Measurements from ENCODE around the gene SUCO. TPM values are rescaled to one million over a fixed set of nuclear protein-coding genes. Genes with fewer than 3 reads are reported as not detected.

Gene SUCO
- total RNA-seq, 1 donor from 2014 or later = 120 TPM

GRCh38 chr1:172602706-172603105 lies 69.8 kb downstream of the SUCO start:
- peaks cover 12% of the 10 kb centered on the region for H3K4me1 Mint-ChIP-seq

GRCh38 chr1:172603816-172604215 lies 70.9 kb downstream of the SUCO start:
- H3K9me3 Mint-ChIP-seq = no peaks in the 10 kb centered on the region
- H3K4me3 Mint-ChIP-seq = no peak overlapping the region
- no peak for DNase-seq (ENCODE audit: low spot score in 2 of 2, unreplicated experiment in 2 of 2)
- peaks cover 20% of the 10 kb centered on the region for H3K4me1 Mint-ChIP-seq
- H3K27ac Mint-ChIP-seq = no peak overlapping the region
- peaks cover 23% of the 10 kb centered on the region for H3K36me3 Mint-ChIP-seq
- TF ChIP-seq CTCF (IDR thresholded peaks at IDR 0.05; ENCODE audit: unreplicated experiment) = no peak
- H3K27me3 Mint-ChIP-seq (ENCODE audit: low read depth) = no peaks in the 10 kb centered on the region

More at GRCh38 chr1:172602706-172603105, 69.8 kb downstream of the SUCO start:
- H3K9me3 Mint-ChIP-seq = peaks cover 1% of the 10 kb centered on the region
- no peaks in the 10 kb centered on the region for H3K27me3 Mint-ChIP-seq (ENCODE audit: low read depth)
- no peak for TF ChIP-seq CTCF (IDR thresholded peaks at IDR 0.05; ENCODE audit: unreplicated experiment)
- no peak overlapping the region for H3K4me3 Mint-ChIP-seq
- H3K36me3 Mint-ChIP-seq = peaks cover 32% of the 10 kb centered on the region
- peak overlapping the region; percentile 59 for H3K27ac Mint-ChIP-seq
- DNase-seq (ENCODE audit: low spot score in 2 of 2, unreplicated experiment in 2 of 2) = no peak

- Mint-ChIP-seq H3K9me3 (no peaks in the 10 kb centered on the region), H3K27ac (no peak overlapping the region), H3K27me3 (ENCODE audit: low read depth) (no peaks in the 10 kb centered on the region), H3K4me1 (peaks cover 24% of the 10 kb centered on the region), H3K36me3 (peaks cover 34% of the 10 kb centered on the region), H3K4me3 (no peak overlapping the region)
- DNase-seq (ENCODE audit: low spot score in 2 of 2, unreplicated experiment in 2 of 2) = no peak
- TF ChIP-seq CTCF (IDR thresholded peaks at IDR 0.05; ENCODE audit: unreplicated experiment) = no peak
Observed at GRCh38 chr1:172605641-172606040, 72.7 kb downstream of the SUCO start.

- Mint-ChIP-seq H3K4me1 (peaks cover 24% of the 10 kb centered on the region), H3K36me3 (peaks cover 33% of the 10 kb centered on the region), H3K4me3 (no peak overlapping the region), H3K27ac (peak overlapping the region; percentile 81), H3K9me3 (no peaks in the 10 kb centered on the region), H3K27me3 (ENCODE audit: low read depth) (no peaks in the 10 kb centered on the region)
- TF ChIP-seq CTCF (IDR thresholded peaks at IDR 0.05; ENCODE audit: unreplicated experiment) = no peak
- DNase-seq (ENCODE audit: low spot score in 2 of 2, unreplicated experiment in 2 of 2) = no peak
Observed at GRCh38 chr1:172607145-172607544, 74.2 kb downstream of the SUCO start.

GRCh38 chr1:172608098-172608601 lies 75.2 kb downstream of the SUCO start:
- H3K9me3 Mint-ChIP-seq = no peaks in the 10 kb centered on the region
- peak overlapping the region; percentile 67 for H3K27ac Mint-ChIP-seq
- H3K4me3 Mint-ChIP-seq = no peak overlapping the region
- no peak for DNase-seq (ENCODE audit: low spot score in 2 of 2, unreplicated experiment in 2 of 2)
- peaks cover 35% of the 10 kb centered on the region for H3K36me3 Mint-ChIP-seq
- TF ChIP-seq CTCF (IDR thresholded peaks at IDR 0.05; ENCODE audit: unreplicated experiment) = no peak
- peaks cover 24% of the 10 kb centered on the region for H3K4me1 Mint-ChIP-seq
- H3K27me3 Mint-ChIP-seq (ENCODE audit: low read depth) = no peaks in the 10 kb centered on the region

GRCh38 chr1:172609528-172609927 lies 76.6 kb downstream of the SUCO start:
- Mint-ChIP-seq H3K4me3 (no peak overlapping the region), H3K4me1 (peaks cover 24% of the 10 kb centered on the region), H3K27ac (no peak overlapping the region), H3K9me3 (no peaks in the 10 kb centered on the region), H3K36me3 (peaks cover 32% of the 10 kb centered on the region), H3K27me3 (ENCODE audit: low read depth) (no peaks in the 10 kb centered on the region)
- TF ChIP-seq CTCF (IDR thresholded peaks at IDR 0.05; ENCODE audit: unreplicated experiment) = no peak
- DNase-seq (ENCODE audit: low spot score in 2 of 2, unreplicated experiment in 2 of 2) = no peak
